CD4-positive, alpha-beta T cell treated with Interleukin-4 for 1 hour (primary cell): ENCODE data around the gene LRMDA.
"Not testable (repeated sequence)": the region's sequence is repeated elsewhere in the genome, so short reads cannot be mapped to it uniquely, and the experiment has no call there.

Experiments
- DNase-seq, 2 donors: peaks; one replicate each; pipeline ENCODE4 v3.0.0-alpha.2; 2020 to 2022

The LRMDA gene

GRCh38 chr10:75616874-75617478 is 185.6 kb downstream of the LRMDA start:
- DNase-seq, result no peak

- DNase-seq, result no peak
These were observed 186.2 kb downstream of the LRMDA start for GRCh38 chr10:75617485-75618155.

- DNase-seq, result no peak
These were observed 188.2 kb downstream of the LRMDA start for GRCh38 chr10:75619635-75620034.

- DNase-seq, result no peak
These were observed 188.9 kb downstream of the LRMDA start for GRCh38 chr10:75620356-75620755.

GRCh38 chr10:75621003-75621402 is 189.6 kb downstream of the LRMDA start:
- DNase-seq, result not testable (repeated sequence)

- DNase-seq, result no peak
These were observed 191.1 kb downstream of the LRMDA start for GRCh38 chr10:75622503-75622902.

GRCh38 chr10:75623310-75624093 is 192.1 kb downstream of the LRMDA start:
- DNase-seq, result no peak

- no peak for DNase-seq
These were observed 193.2 kb downstream of the LRMDA start for GRCh38 chr10:75624638-75625037.

- no peak for DNase-seq
These were observed 199.3 kb downstream of the LRMDA start for GRCh38 chr10:75630746-75631145.

- DNase-seq, result no peak
These were observed 201.5 kb downstream of the LRMDA start for GRCh38 chr10:75632805-75633462.

- DNase-seq, result no peak
These were observed 202.1 kb downstream of the LRMDA start for GRCh38 chr10:75633568-75633967.

GRCh38 chr10:75634947-75635346 is 203.5 kb downstream of the LRMDA start:
- DNase-seq, result no peak

GRCh38 chr10:75638752-75639151 is 207.3 kb downstream of the LRMDA start:
- DNase-seq, result no peak

GRCh38 chr10:75639736-75640135 is 208.3 kb downstream of the LRMDA start:
- no peak for DNase-seq

GRCh38 chr10:75640381-75640780 is 209.0 kb downstream of the LRMDA start:
- DNase-seq, result no peak

GRCh38 chr10:75640803-75641202 is 209.4 kb downstream of the LRMDA start:
- DNase-seq, result no peak

- no peak for DNase-seq
These were observed 212.0 kb downstream of the LRMDA start for GRCh38 chr10:75643405-75643804.

GRCh38 chr10:75643944-75644692 is 212.7 kb downstream of the LRMDA start:
- DNase-seq, result no peak

GRCh38 chr10:75645704-75646103 is 214.3 kb downstream of the LRMDA start:
- no peak for DNase-seq

- DNase-seq, result no peak
These were observed 214.9 kb downstream of the LRMDA start for GRCh38 chr10:75646218-75646915.

GRCh38 chr10:75646916-75647315 is 215.5 kb downstream of the LRMDA start:
- no peak for DNase-seq

GRCh38 chr10:75647675-75648074 is 216.3 kb downstream of the LRMDA start:
- DNase-seq, result no peak
